ENCODE results near the gene SESN2.

The SESN2 gene

GRCh38 chr1:28273216-28273860, 14.0 kb downstream of the SESN2 start:
- in situ Hi-C loops (cut with HindIII; ENCODE audit: low pct_ligation_motif_present, low sequenced_read_pairs) = no loop called here

GRCh38 chr1:28278763-28279162, 19.4 kb downstream of the SESN2 start:
- H3K36me3 ChIP-seq (replicated peaks) = peaks cover 63% of the 10 kb centered on the region
- in situ Hi-C loops (cut with HindIII; ENCODE audit: low pct_ligation_motif_present, low sequenced_read_pairs) = no loop called here
- H3K27me3 ChIP-seq (replicated peaks) = no peaks in the 10 kb centered on the region
- H3K27ac ChIP-seq = no peak overlapping the region
- H3K4me3 ChIP-seq (ENCODE audit: low read depth, low read length) = no peak overlapping the region
- TF ChIP-seq CTCF (IDR thresholded peaks at IDR 0.05; ENCODE audit: low read depth, low read length, missing control alignments) = no peak
- no peak for DNase-seq

More at GRCh38 chr1:28273216-28273860, 14.0 kb downstream of the SESN2 start:
- H3K27me3 ChIP-seq (replicated peaks) = no peaks in the 10 kb centered on the region
- no peak for TF ChIP-seq CTCF (IDR thresholded peaks at IDR 0.05; ENCODE audit: low read depth, low read length, missing control alignments)
- H3K36me3 ChIP-seq (replicated peaks) = peaks cover 40% of the 10 kb centered on the region
- no peak for DNase-seq
- no peak overlapping the region for H3K27ac ChIP-seq
- H3K4me3 ChIP-seq (ENCODE audit: low read depth, low read length) = no peak overlapping the region

- H3K4me3 ChIP-seq (ENCODE audit: low read depth, low read length) = no peak overlapping the region
- peaks cover 53% of the 10 kb centered on the region for H3K36me3 ChIP-seq (replicated peaks)
- in situ Hi-C loops (cut with HindIII; ENCODE audit: low pct_ligation_motif_present, low sequenced_read_pairs) = no loop called here
- no peak overlapping the region for H3K27ac ChIP-seq
- no peaks in the 10 kb centered on the region for H3K27me3 ChIP-seq (replicated peaks)
- DNase-seq = no peak
- TF ChIP-seq CTCF (IDR thresholded peaks at IDR 0.05; ENCODE audit: low read depth, low read length, missing control alignments) = no peak
Observed at GRCh38 chr1:28279721-28280120, 20.4 kb downstream of the SESN2 start.

GRCh38 chr1:28280501-28280900, 21.2 kb downstream of the SESN2 start:
- DNase-seq = no peak
- in situ Hi-C loops (cut with HindIII; ENCODE audit: low pct_ligation_motif_present, low sequenced_read_pairs) = no loop called here
- no peak for TF ChIP-seq CTCF (IDR thresholded peaks at IDR 0.05; ENCODE audit: low read depth, low read length, missing control alignments)
- Histone ChIP-seq H3K36me3 (replicated peaks) (peaks cover 47% of the 10 kb centered on the region), H3K4me3 (ENCODE audit: low read depth, low read length) (no peak overlapping the region), H3K27me3 (replicated peaks) (no peaks in the 10 kb centered on the region), H3K27ac (no peak overlapping the region)

- Histone ChIP-seq H3K36me3 (replicated peaks) (peaks cover 42% of the 10 kb centered on the region), H3K27ac (no peak overlapping the region), H3K27me3 (replicated peaks) (no peaks in the 10 kb centered on the region), H3K4me3 (ENCODE audit: low read depth, low read length) (no peak overlapping the region)
- no peak for DNase-seq
- TF ChIP-seq CTCF (IDR thresholded peaks at IDR 0.05; ENCODE audit: low read depth, low read length, missing control alignments) = no peak
- in situ Hi-C loops (cut with HindIII; ENCODE audit: low pct_ligation_motif_present, low sequenced_read_pairs) = no loop called here
Observed at GRCh38 chr1:28280977-28281381, 21.7 kb downstream of the SESN2 start.

Data from brain microvascular endothelial cell (primary cell).